Epithelial cell of umbilical artery (primary cell): ENCODE results near the gene PKNOX2. TPM values are rescaled to one million over a fixed set of nuclear protein-coding genes. Genes with fewer than 3 reads are reported as not detected.

Experiments used
- total RNA-seq: library from RNA; depleted of rRNA; stranded (reverse); fragments of >200 nt; gene quantifications from 2 replicates; pipeline ENCODE4 v1.2.3, GENCODE V29; 2014

Gene PKNOX2
- total RNA-seq: under 0.01 TPM in 1 of 2 replicates, not detected in the other

GRCh38 chr11:125164422-125165110 is at the start of gene PKNOX2:
PKNOX2 (plus strand) TSS chr11:125164751; CDS start chr11:125351306, 186,555 bp downstream.

Other genes starting within 250 kb of the PKNOX2 start
- gene HEPN1, start 245.5 kb upstream of the PKNOX2 start, total RNA-seq: 0.46 TPM in 1 of 2 replicates, not detected in the other
- not detected in 2 replicates for gene HEPACAM, start 228.7 kb upstream of the PKNOX2 start, total RNA-seq
- gene CCDC15, start 210.5 kb upstream of the PKNOX2 start, total RNA-seq: 1.6 and 1.7 TPM in 2 replicates
- under 0.01 and 0.30 TPM in 2 replicates for gene SLC37A2, start 101.4 kb upstream of the PKNOX2 start, total RNA-seq
- gene TMEM218, start 53.1 kb upstream of the PKNOX2 start, total RNA-seq: 33.1 and 34.4 TPM in 2 replicates